22Rv1 (cell line): ENCODE data around the gene MYO1D.
A peak's percentile ranks its signal among the peaks of the same experiment; 100 is the strongest.

Source experiments
- H3K27ac ChIP-seq: fragments of 450-650 bp; 2 replicates; pipeline ENCODE4 v1.5.1; 2017
- CTCF ChIP-seq: fragments of 450-650 bp; IDR thresholded peaks from 2 replicates; pipeline ENCODE4 v1.5.1; 2017; ENCODE audit warnings: mild to moderate bottlenecking
- ZFX ChIP-seq: fragments of 450-650 bp; IDR thresholded peaks from 2 replicates; pipeline ENCODE4 v1.6.1; 2017; ENCODE audit warnings: antibody characterized with exemption, borderline replicate concordance

MYO1D gene

GRCh38 chr17:32756696-32757095 is 120.2 kb downstream of the MYO1D start:
- TF ChIP-seq CTCF (no peak), ZFX (no peak)
- H3K27ac ChIP-seq: no peak overlapping the region

- TF ChIP-seq CTCF (peak; percentile 67), ZFX (no peak)
These were observed 121.7 kb downstream of the MYO1D start for GRCh38 chr17:32755045-32755805.

GRCh38 chr17:32752934-32753333 is 124.0 kb downstream of the MYO1D start:
- H3K27ac ChIP-seq: no peak overlapping the region
- TF ChIP-seq CTCF: no peak
- TF ChIP-seq ZFX: no peak

More at GRCh38 chr17:32755045-32755805, 121.7 kb downstream of the MYO1D start:
- H3K27ac ChIP-seq: no peak overlapping the region

- TF ChIP-seq CTCF (no peak), ZFX (no peak)
- no peak overlapping the region for H3K27ac ChIP-seq
These were observed 129.1 kb downstream of the MYO1D start for GRCh38 chr17:32747856-32748255.

GRCh38 chr17:32746698-32747097 is 130.2 kb downstream of the MYO1D start:
- TF ChIP-seq ZFX (no peak), CTCF (no peak)
- H3K27ac ChIP-seq: no peak overlapping the region

GRCh38 chr17:32746280-32746679 is 130.6 kb downstream of the MYO1D start:
- TF ChIP-seq ZFX (no peak), CTCF (no peak)
- no peak overlapping the region for H3K27ac ChIP-seq

- TF ChIP-seq ZFX (no peak), CTCF (no peak)
- H3K27ac ChIP-seq: no peak overlapping the region
These were observed 134.0 kb downstream of the MYO1D start for GRCh38 chr17:32742681-32743538.
